GM12874 (cell line): ENCODE results near the gene VOPP1.

Source experiments
- CTCF ChIP-seq: IDR thresholded peaks from 2 replicates; pipeline ENCODE4 v1.5.1; 2011; ENCODE audit warnings: low read depth, mild to moderate bottlenecking, control low read depth, low read length, moderate library complexity; ENCODE audit not compliant: insufficient read depth

VOPP1 gene

GRCh38 chr7:55474944-55475854 lies 97.1 kb downstream of the VOPP1 start:
- TF ChIP-seq CTCF: no peak

- no peak for TF ChIP-seq CTCF
These were observed 98.4 kb downstream of the VOPP1 start for GRCh38 chr7:55473932-55474331.

GRCh38 chr7:55472928-55473725 lies 99.2 kb downstream of the VOPP1 start:
- no peak for TF ChIP-seq CTCF

- TF ChIP-seq CTCF: no peak
These were observed 102.0 kb downstream of the VOPP1 start for GRCh38 chr7:55470261-55470660.

- no peak for TF ChIP-seq CTCF
These were observed 102.6 kb downstream of the VOPP1 start for GRCh38 chr7:55469721-55470120.

GRCh38 chr7:55469271-55469681 lies 103.0 kb downstream of the VOPP1 start:
- no peak for TF ChIP-seq CTCF

- TF ChIP-seq CTCF: no peak
These were observed 103.8 kb downstream of the VOPP1 start for GRCh38 chr7:55468495-55468894.
